SU-DHL-6 (cell line): ENCODE data around the gene IPO8.

Experiments
- CTCF ChIP-seq: fragments of 200-600 bp; sonication (generic); IDR thresholded peaks from one replicate; pipeline ENCODE4 v1.5.1; 2017; ENCODE audit warnings: antibody characterized with exemption, mild to moderate bottlenecking, low read length, moderate library complexity; ENCODE audit not compliant: insufficient read depth, poor library complexity, severe bottlenecking
- EZH2phosphoT487 ChIP-seq: fragments of 200-600 bp; sonication (generic), shearing (Covaris generic); conservative IDR thresholded peaks from 2 replicates; pipeline ENCODE4 v1.6.1; 2018; ENCODE audit warnings: mild to moderate bottlenecking, antibody characterized with exemption, low read length, moderate library complexity, mixed read lengths

GRCh38 chr12:30635385-30635784 is 60.3 kb downstream of the IPO8 start:
- TF ChIP-seq CTCF: no peak
- TF ChIP-seq EZH2phosphoT487: no peak
